Activated CD4-positive, alpha-beta T cell treated with anti-CD3 and anti-CD28 coated beads for 1 hour (primary cell): ENCODE results near the gene LCN9.
"Not testable (repeated sequence)": the region's sequence is repeated elsewhere in the genome, so short reads cannot be mapped to it uniquely, and the experiment has no call there.

Experiments used
- DNase-seq: peaks from one replicate; pipeline ENCODE4 v3.0.0-alpha.2; 2020

LCN9 gene

GRCh38 chr9:135648494-135649410 is 14.4 kb upstream of the LCN9 start:
- DNase-seq: no peak

DNA sequence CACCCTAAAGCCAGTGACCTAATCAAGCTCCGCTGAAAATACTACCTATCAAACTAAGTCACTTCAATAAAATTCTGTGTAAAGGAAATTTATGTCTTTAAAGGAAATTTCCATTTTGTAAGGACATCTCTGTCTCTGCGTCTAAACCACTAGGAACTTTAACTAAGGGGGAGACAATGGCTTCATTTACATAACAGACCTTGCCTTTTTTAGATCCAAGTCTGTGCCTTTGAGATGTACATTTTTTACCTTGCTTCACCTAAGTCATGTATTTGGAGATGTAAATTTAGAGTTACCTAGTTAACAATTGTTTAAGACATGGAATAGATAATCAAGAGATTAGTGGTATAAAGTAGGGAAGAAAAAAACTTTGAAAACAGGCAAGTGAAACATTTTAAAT is 13.6 kb upstream of the LCN9 start:
- DNase-seq: no peak

- no peak for DNase-seq
Measured at GRCh38 chr9:135650408-135650807, 12.7 kb upstream of the LCN9 start.

DNA sequence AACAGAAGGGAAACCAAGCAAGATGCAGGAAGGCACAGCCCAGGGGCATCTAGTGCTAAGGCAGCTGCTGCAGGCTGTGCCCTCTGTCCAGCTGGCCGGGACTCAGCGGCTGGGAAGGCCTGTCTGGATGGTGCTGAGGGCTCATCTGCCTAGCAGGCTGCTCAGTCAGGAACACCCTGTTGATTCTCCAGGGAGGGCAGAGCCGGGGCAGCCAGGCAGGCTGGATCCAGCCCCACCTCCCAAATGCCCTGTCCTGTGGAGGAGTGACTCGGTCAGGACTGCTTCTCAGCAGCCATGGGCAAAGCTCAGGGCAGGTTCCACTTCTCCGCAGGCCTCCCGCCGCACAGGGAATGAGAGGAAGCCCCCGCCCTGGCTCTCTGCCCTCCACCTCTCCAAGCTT is 7.8 kb upstream of the LCN9 start:
- no peak for DNase-seq

DNA sequence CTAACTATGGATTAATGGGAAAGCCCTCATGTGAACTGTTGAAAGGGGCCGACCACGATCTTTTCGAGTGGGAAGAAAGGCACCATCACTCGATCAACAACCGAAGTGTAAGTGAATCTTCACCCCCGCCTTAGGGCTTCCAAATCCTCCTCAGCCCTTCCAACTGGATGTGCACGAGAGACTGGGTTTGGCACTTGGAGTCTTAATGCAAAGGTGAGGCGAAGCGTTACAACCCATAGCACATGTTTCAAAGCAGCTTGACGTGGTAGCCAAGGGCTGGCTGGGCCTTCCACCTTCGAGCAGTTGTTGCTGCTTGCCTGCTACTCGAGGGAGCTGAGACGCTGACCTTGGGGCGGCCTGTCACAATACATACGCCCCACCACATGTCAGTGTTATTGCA is 5.7 kb upstream of the LCN9 start:
- DNase-seq: no peak

- no peak for DNase-seq
Measured at GRCh38 chr9:135659252-135659651, 3.9 kb upstream of the LCN9 start.

- no peak for DNase-seq
Measured at GRCh38 chr9:135660407-135660806, 2.7 kb upstream of the LCN9 start.

DNA sequence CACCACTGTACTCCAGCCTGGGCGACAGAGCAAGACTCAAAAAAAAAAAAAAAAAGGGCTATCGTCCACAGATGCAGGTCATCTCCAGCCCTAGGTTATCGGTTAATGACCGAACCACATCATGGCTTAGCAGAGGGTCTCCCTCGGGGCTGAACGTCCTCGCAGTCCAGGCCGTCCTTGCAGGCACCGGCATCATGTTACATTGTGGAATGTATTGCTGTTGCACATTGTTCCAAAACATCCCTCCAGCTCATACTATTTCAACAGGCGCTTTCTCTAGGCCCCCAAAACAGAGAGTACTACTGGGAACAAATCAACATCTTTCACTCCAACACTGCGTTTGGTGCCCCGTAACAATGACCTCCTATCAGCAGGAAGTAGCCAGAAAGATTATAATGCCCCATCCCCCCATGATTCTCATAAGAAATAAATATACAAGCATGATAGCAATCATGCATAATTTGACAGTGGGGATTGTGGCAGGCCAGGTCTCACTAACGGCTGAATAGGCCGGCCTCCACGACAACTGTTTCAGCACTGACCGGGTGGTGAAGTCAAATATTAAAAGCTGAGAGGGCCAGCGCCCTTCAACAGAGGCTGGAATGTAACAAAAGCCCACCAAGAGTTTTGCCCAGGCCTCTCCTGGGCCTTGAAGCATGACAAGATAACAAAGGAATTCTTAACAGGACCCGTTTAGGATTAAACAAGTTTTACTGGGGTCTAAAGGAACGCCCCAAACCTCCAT is 1.1 kb upstream of the LCN9 start:
- no peak for DNase-seq

- no peak for DNase-seq
Measured at GRCh38 chr9:135663451-135663770, 302 bp downstream of the LCN9 start.

DNA sequence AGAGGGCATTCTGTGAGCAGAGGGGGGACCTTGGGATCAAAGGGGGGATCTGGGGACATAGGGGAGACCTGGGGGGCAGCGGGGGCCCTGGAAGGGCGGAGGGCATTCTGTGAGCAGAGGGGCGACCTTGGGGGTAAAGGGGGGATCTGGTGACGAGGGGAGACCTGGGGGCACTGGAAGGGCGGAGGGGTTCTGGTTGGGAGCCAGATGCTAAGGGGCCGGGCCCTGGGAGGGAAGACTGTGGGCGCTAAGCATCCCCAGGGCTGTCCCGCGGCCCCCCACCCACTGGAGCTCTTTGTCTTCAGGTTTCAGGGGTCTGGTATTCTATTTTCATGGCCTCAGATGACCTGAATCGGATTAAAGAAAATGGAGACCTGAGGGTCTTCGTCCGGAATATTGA is 748 bp downstream of the LCN9 start:
- no peak for DNase-seq

GRCh38 chr9:135664266-135664665 is 1.2 kb downstream of the LCN9 start:
- DNase-seq: no peak

DNA sequence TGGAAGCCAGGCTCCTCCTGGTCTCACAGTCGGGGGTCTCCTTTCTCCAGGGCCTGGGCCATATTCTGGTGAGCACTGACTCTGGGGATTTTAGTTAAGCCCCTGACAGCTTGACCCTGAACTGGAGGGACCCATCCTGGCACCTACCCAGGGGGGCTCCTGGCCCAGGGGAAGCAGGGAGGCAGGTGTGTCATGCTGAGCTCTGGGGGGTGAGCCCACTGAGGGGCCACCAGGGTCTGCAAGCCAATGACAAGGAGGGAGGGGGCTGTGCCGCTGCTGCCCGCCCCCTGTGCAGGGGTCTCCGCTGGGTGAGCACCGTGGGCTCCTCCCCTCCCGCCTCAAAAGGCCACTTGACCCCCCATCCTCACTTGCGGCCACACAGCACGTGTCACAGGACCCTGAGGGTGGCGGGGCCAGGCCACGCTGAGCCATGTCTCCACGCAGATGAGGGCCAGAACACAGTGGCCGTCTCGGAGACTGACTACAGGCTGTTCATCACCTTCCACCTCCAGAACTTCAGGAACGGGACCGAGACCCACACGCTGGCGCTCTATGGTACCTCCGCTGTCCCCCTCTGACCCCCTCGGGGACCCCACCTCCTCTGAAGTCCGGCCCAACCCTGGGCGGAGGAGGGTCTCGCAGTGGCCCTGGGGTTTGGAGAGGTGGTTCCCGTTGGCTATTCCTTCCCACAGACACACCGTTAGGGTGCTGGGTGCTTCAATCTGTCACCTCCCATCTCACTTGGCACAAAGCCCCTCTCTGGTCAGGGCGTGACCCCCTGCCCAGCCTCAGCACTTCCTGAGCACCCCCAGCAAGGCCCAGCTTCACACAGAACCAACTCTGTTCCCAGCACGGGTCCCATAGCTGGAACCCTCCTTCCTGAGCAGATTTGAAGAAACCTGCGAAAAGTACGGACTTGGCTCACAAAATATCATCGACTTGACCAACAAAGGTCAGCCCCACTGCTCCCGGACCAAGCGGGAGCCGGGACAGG is 2.0 kb downstream of the LCN9 start:
- no peak for DNase-seq

DNA sequence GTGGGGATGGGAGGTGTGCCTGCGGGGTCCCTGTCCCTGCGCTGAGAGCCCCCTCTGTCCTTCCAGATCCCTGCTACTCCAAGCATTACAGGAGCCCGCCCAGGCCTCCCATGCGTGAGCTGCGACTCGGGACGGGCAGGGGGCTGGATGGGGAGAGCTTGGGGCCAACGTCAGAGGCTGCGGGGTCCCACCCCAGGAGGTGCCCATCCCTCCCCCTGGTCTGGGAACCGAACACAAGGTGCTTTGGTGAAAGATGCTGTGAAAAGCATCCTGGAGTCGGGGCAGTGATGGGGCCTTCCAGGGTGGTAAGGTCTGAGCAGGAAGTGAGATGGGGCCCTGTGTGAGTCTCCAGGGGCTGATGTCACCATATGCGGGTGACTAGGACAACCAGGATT is 2.7 kb downstream of the LCN9 start:
- no peak for DNase-seq

- no peak for DNase-seq
Measured at GRCh38 chr9:135666534-135667462, 3.7 kb downstream of the LCN9 start.

- DNase-seq: no peak
Measured at GRCh38 chr9:135667463-135668001, 4.4 kb downstream of the LCN9 start.

DNA sequence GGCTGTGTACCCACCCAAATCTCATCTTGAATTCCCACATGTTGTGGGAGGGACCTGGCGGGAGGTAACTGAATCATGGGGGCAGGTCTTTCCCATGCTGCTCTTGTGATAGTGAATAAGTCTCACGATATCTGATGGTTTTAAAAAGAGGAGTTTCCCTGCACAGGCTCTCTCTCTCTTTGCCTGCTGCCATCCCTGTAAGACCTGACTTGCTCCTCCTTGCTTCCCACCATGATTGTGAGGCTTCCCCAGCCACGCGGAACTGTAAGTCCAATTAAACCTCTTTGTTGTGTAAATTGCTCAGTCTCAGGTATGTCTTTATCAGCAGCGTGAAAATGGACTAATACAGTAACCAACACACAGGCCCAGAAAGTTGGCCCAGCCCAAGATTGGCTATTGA is 5.9 kb downstream of the LCN9 start:
- not testable (repeated sequence) for DNase-seq

GRCh38 chr9:135669616-135670285 is 6.6 kb downstream of the LCN9 start:
- DNase-seq: no peak

DNA sequence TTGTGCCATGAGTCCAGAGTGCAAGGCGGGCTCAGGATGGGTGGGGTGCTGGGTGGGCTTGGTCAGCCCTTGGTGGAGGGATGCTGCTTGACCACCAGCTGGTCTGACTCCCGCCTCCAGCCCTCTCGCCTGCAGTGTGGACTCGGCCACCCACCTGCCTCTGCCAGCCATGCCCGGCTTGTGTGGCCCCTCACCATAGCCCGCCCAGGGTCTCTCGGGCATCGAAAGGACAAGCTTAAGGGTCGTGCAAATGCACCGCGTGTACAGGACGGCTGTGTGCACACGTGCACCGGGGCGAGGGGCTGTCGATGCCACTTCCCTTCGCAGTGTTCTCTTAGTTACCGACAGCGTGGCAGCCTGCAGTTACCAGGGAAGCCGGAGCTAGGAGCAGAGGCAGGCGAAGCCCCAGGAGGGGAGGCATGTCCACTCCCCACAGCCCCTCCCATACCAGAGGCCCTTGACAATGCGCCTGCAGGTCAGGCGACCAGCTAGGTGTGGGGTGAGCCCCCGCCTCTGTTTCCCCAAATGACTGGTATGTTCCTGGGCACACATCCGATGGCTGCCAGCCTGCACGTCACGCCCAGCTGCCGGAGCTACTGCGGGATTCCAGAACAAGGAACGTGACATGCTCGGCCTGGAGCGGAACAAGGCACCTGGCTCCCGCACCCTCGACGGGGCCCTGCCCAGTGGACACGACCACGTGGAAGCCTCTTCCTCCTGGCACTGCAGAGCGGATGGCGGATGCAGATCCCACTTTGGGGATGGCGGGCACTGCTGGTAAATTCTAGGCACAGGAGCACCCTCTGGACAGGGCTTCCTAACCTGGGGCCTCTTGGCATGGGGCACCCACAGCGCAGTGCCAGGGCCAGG is 7.8 kb downstream of the LCN9 start:
- DNase-seq: no peak

GRCh38 chr9:135671591-135672041 is 8.5 kb downstream of the LCN9 start:
- no peak for DNase-seq

- DNase-seq: not testable (repeated sequence)
Measured at GRCh38 chr9:135672786-135673185, 9.7 kb downstream of the LCN9 start.
